ACC112 (cell line): ENCODE measurements around the gene MYO15B.
"Not testable (repeated sequence)": the region's sequence is repeated elsewhere in the genome, so short reads cannot be mapped to it uniquely, and the experiment has no call there.

Experiments used
- H2AFZ ChIP-seq: fragments of 200-600 bp; sonication (generic); one replicate; pipeline ENCODE4 v1.6.0; 2017; ENCODE audit warnings: antibody characterized with exemption, low read length; ENCODE audit not compliant: unreplicated experiment
- H3K27ac ChIP-seq: fragments of 200-600 bp; sonication (generic); 2 replicates; pipeline ENCODE4 v1.5.1; 2014; ENCODE audit warnings: low read depth, mild to moderate bottlenecking, antibody characterized with exemption, low read length, moderate library complexity
- H3K27me3 ChIP-seq: fragments of 200-600 bp; sonication (generic); 2 replicates; pipeline ENCODE4 v1.6.1; 2014; ENCODE audit warnings: mild to moderate bottlenecking, antibody characterized with exemption, low read length, moderate library complexity, mixed read lengths; ENCODE audit not compliant: insufficient read depth
- H3K36me3 ChIP-seq: fragments of 200-600 bp; sonication (generic); 2 replicates; pipeline ENCODE4 v1.6.1; 2016; ENCODE audit warnings: mild to moderate bottlenecking, antibody characterized with exemption, low read length, moderate library complexity, mixed read lengths; ENCODE audit not compliant: insufficient read depth
- H3K4me1 ChIP-seq: fragments of 200-600 bp; sonication (generic); one replicate; pipeline ENCODE4 v1.6.1; 2016; ENCODE audit warnings: low read length, mixed read lengths; ENCODE audit not compliant: insufficient read depth, unreplicated experiment, control insufficient read depth
- H3K4me3 ChIP-seq: fragments of 200-600 bp; sonication (generic); 2 replicates; pipeline ENCODE4 v1.5.1; 2014; ENCODE audit warnings: mild to moderate bottlenecking, low read depth, low read length
- H3K79me2 ChIP-seq: fragments of 200-600 bp; sonication (generic); one replicate; pipeline ENCODE4 v1.6.0; 2016; ENCODE audit warnings: low read length; ENCODE audit not compliant: control insufficient read depth, unreplicated experiment, insufficient read depth

MYO15B gene

DNA sequence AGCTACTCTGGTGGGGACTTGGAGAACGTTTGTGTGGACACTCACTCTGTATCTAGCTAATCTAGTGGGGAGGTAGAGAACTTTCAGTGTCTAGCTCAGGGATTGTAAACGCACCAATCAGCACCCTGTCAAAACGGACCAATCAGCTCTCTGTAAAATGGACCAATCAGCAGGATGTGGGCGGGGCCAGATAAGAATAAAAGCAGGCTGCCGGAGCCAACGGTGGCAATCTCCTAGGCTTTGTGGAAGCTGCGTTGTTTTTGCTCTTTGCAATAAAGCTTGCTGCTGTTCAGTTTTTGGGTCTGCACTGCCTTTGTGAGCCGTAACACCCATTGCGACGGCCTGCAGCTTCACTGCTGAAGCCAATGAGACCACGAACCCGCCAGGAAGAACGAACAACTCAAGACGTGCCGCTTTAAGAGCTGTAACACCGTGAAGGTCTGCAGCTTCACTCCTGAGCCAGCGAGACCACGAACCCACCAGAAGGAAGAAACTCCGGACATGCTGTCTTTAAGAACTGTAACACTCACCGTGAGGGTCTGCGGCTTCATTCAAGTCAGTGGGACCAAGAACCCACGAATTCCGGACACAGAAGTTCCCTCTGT lies 6.4 kb upstream of the MYO15B start:
- H2AFZ ChIP-seq, H3K4me3 ChIP-seq: not testable (repeated sequence)

GRCh38 chr17:75583197-75583596 lies 4.4 kb upstream of the MYO15B start:
- H3K4me3 ChIP-seq, H3K4me1 ChIP-seq, H3K27ac ChIP-seq, H2AFZ ChIP-seq, H3K36me3 ChIP-seq, H3K79me2 ChIP-seq: not testable (repeated sequence)
- H3K27me3 ChIP-seq, result peaks cover 28% of the 10 kb centered on the region

More for the DNA sequence above, 6.4 kb upstream of the MYO15B start:
- H3K36me3 ChIP-seq, H3K79me2 ChIP-seq, H3K27me3 ChIP-seq, H3K4me1 ChIP-seq, H3K27ac ChIP-seq: not testable (repeated sequence)

DNA sequence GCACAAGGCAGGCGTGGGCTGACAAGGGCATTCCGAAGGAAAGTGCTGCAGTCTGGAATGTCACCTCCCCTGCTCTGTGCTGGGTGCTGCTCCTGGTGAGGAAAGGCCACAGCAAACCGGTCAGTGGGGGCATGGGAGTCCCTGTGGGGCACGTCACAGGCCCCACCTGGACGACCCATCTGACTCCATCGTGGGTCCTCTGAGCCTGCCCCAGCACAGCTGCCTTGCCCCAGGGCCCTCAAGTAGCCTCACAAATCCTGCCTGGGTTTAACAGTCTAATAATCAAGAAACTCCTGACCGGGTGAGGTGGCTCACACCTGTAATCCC lies 2.8 kb upstream of the MYO15B start:
- H3K27me3 ChIP-seq, result peaks cover 34% of the 10 kb centered on the region
- no peaks in the 10 kb centered on the region for H3K4me1 ChIP-seq

DNA sequence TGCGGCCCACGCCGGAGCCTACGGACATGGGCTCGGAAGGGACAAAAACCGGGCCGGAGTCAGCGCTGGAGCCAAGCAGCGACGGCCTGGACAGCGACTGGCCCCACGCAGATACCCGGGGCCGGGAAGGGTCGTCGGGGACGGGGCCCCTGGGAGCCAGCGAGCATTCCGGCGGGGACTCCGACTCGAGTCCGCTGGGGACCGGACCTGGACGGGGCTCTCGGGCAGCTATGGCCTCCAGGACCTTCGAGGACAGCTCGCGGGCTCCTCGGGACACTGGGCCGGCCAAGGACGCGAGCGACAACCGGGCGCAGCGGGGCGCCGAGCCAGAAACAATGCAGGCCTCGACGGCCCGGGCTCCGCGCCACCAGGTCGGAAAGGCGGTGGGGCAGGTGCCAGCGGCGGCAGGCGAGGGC lies 1.0 kb downstream of the MYO15B start:
- H3K27ac ChIP-seq, result no peak overlapping the region
- H2AFZ ChIP-seq, result no peak overlapping the region
- H3K79me2 ChIP-seq, result no peaks in the 10 kb centered on the region
- H3K4me1 ChIP-seq, result no peaks in the 10 kb centered on the region
- peak overlapping the region; percentile 69; the same call in 1 of the 2 replicates for H3K4me3 ChIP-seq
- H3K27me3 ChIP-seq, result peaks cover 38% of the 10 kb centered on the region
- H3K36me3 ChIP-seq, result no peaks in the 10 kb centered on the region

More for the DNA sequence above, 2.8 kb upstream of the MYO15B start:
- Histone ChIP-seq H2AFZ (no peak overlapping the region), H3K79me2 (no peaks in the 10 kb centered on the region), H3K4me3 (no peak overlapping the region), H3K36me3 (no peaks in the 10 kb centered on the region), H3K27ac (no peak overlapping the region)

- Histone ChIP-seq H2AFZ (no peak overlapping the region), H3K79me2 (no peaks in the 10 kb centered on the region), H3K36me3 (no peaks in the 10 kb centered on the region), H3K27me3 (peaks cover 38% of the 10 kb centered on the region), H3K27ac (no peak overlapping the region), H3K4me3 (peak overlapping the region; percentile 69), H3K4me1 (no peaks in the 10 kb centered on the region)
These were observed 1.7 kb downstream of the MYO15B start for GRCh38 chr17:75589012-75589918.

DNA sequence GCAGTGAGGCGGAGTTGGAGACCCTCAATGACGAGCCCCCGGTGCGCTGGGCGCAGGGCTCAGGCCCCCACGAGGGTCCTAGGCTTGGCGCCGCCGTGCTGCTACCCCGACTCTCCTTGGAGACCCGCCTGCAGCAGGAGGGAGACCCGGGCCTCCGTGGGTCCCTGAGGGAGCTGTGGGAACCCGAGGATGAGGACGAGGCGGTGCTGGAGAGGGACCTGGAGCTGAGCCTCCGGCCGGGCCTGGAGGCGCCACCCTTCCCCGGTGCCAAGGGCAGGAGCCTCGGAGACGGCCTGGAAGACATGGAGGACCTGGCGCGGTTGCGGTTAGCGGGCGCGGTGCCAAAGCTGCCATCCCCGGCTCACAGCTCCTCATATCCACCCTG lies 2.3 kb downstream of the MYO15B start:
- H3K4me1 ChIP-seq, result no peaks in the 10 kb centered on the region
- no peak overlapping the region for H2AFZ ChIP-seq
- peaks cover 38% of the 10 kb centered on the region for H3K27me3 ChIP-seq
- no peaks in the 10 kb centered on the region for H3K36me3 ChIP-seq
- no peak overlapping the region for H3K27ac ChIP-seq
- H3K4me3 ChIP-seq, result peak overlapping the region; percentile 69
- H3K79me2 ChIP-seq, result no peaks in the 10 kb centered on the region

GRCh38 chr17:75590314-75590761 lies 2.7 kb downstream of the MYO15B start:
- no peak overlapping the region for H2AFZ ChIP-seq
- peaks cover 38% of the 10 kb centered on the region for H3K27me3 ChIP-seq
- no peak overlapping the region for H3K27ac ChIP-seq
- no peaks in the 10 kb centered on the region for H3K4me1 ChIP-seq
- H3K79me2 ChIP-seq, result no peaks in the 10 kb centered on the region
- H3K4me3 ChIP-seq, result no peak overlapping the region
- no peaks in the 10 kb centered on the region for H3K36me3 ChIP-seq

GRCh38 chr17:75590849-75591721 lies 3.5 kb downstream of the MYO15B start:
- H3K27ac ChIP-seq, result no peak overlapping the region
- H2AFZ ChIP-seq, result no peak overlapping the region
- H3K36me3 ChIP-seq, result no peaks in the 10 kb centered on the region
- H3K27me3 ChIP-seq, result peaks cover 38% of the 10 kb centered on the region
- no peak overlapping the region for H3K4me3 ChIP-seq
- no peaks in the 10 kb centered on the region for H3K4me1 ChIP-seq
- H3K79me2 ChIP-seq, result no peaks in the 10 kb centered on the region

GRCh38 chr17:75591722-75592302 lies 4.2 kb downstream of the MYO15B start:
- H3K36me3 ChIP-seq, result no peaks in the 10 kb centered on the region
- no peak overlapping the region for H3K4me3 ChIP-seq
- no peak overlapping the region for H3K27ac ChIP-seq
- peaks cover 31% of the 10 kb centered on the region for H3K27me3 ChIP-seq
- no peaks in the 10 kb centered on the region for H3K79me2 ChIP-seq
- no peak overlapping the region for H2AFZ ChIP-seq
- no peaks in the 10 kb centered on the region for H3K4me1 ChIP-seq

DNA sequence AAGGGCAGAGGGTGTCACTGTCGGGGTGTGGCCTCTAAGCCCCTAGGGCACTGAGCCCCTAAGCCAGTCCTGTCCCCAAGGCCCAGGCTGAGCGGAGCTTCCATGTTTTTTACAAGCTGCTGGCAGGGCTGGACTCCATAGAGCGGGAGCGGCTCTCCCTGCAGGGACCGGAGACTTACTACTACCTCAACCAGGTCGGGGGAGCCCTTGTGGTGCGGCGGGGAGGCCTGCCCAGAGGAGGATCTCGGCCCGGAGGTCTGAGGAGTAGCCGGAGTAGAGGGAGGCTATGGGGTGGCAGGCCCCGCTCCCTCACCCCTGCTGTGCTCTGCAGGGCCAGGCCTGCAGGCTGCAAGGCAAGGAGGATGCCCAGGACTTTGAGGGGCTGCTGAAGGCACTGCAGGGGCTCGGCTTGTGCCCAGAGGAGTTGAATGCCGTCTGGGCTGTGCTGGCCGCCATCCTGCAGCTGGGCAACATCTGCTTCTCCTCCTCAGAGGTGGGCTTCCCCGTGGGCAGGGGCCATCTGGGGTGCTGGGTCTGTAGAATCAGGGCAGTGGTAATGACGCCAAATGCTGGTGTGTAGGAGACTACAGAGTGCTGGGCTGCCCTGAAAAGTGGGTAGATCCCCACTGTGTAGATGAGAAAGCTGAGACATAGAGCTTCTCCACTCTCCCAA lies 4.9 kb downstream of the MYO15B start:
- no peaks in the 10 kb centered on the region for H3K4me1 ChIP-seq
- H3K27me3 ChIP-seq, result peaks cover 24% of the 10 kb centered on the region
- H3K79me2 ChIP-seq, result no peaks in the 10 kb centered on the region
- no peak overlapping the region for H3K27ac ChIP-seq
- no peaks in the 10 kb centered on the region for H3K36me3 ChIP-seq
- H3K4me3 ChIP-seq, result no peak overlapping the region
- no peak overlapping the region for H2AFZ ChIP-seq
